ENCODE results near the gene FZR1. TPM values are rescaled to one million over a fixed set of nuclear protein-coding genes. Genes with fewer than 3 reads are reported as not detected.

Gene FZR1
- total RNA-seq, 2 experiments from 2014 or later: 61.2 to 65.3 TPM

DNA sequence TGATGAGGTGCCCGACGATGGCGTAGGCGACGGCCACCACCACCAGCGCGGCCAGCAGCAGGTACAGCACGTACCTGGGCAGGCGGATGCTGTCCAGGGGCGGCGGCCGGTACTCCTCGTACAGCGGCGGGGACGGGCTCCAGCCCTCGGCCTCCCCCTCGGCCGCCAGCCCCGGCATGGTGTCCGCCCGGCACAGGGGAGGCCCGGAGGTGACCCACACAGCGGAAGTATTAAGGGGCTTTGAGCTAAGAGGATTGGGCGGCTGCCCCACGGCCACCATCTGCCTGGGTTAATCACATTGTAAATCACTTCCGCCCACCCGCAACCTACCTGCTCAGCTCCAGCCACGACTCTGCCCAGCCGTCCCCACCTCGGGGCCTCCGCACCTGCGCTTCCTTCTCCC is 22.9 kb upstream of the FZR1 start, which contains the start of gene SMIM44:
SMIM44 (minus strand) TSS at position 216 of the 403 bp plus-strand sequence; CDS start at position 178, 38 bp downstream.
- peaks cover 44% of the 10 kb centered on the region for H3K4me1 ChIP-seq (ENCODE audit: insufficient read depth, low read length, poor library complexity, severe bottlenecking)
- 0 out of 2 replicates have a peak within 1 kb of the TSS, but pooled peaks have one; percentile 92 for H3K4me2 ChIP-seq (ENCODE audit: low read length)
- no peak within 1 kb of the TSS for H2AFZ ChIP-seq (ENCODE audit: low read length)
- H3K36me3 ChIP-seq (ENCODE audit: insufficient read depth, low read length): no peaks in the 10 kb centered on the region
- H3K9me3 ChIP-seq (ENCODE audit: low read length): no peaks in the 10 kb centered on the region
- H3K79me2 ChIP-seq (ENCODE audit: insufficient read depth, low read depth, low read length): no peaks in the 10 kb centered on the region
- intact Hi-C loops (cut with micrococcal nuclease; ENCODE audit: unreplicated experiment): no loop called here
- BruUV-seq (replicated peaks): no TSS peak
- H3K9me2 ChIP-seq (ENCODE audit: insufficient read depth, low read length): no peaks in the 10 kb centered on the region
- no peak within 1 kb of the TSS for H3K4me3 ChIP-seq (ENCODE audit: low read depth, low read length, poor library complexity, severe bottlenecking)
- TF ChIP-seq EZH2phosphoT487 (IDR thresholded peaks at IDR 0.05; ENCODE audit: borderline replicate concordance, low read depth, low read length): no peak
- TF ChIP-seq, protein P1, sequence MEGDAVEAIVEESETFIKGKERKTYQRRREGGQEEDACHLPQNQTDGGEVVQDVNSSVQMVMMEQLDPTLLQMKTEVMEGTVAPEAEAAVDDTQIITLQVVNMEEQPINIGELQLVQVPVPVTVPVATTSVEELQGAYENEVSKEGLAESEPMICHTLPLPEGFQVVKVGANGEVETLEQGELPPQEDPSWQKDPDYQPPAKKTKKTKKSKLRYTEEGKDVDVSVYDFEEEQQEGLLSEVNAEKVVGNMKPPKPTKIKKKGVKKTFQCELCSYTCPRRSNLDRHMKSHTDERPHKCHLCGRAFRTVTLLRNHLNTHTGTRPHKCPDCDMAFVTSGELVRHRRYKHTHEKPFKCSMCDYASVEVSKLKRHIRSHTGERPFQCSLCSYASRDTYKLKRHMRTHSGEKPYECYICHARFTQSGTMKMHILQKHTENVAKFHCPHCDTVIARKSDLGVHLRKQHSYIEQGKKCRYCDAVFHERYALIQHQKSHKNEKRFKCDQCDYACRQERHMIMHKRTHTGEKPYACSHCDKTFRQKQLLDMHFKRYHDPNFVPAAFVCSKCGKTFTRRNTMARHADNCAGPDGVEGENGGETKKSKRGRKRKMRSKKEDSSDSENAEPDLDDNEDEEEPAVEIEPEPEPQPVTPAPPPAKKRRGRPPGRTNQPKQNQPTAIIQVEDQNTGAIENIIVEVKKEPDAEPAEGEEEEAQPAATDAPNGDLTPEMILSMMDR (conservative IDR thresholded peaks at IDR 0.05; ENCODE audit: low read length): no peak
- POLR2A ChIA-PET: no interaction called here
- no peaks in the 10 kb centered on the region for H4K20me1 ChIP-seq (ENCODE audit: insufficient read depth, low read length)
- H3K27ac ChIP-seq (ENCODE audit: low read depth, low read length, poor library complexity, severe bottlenecking): peak within 1 kb of the TSS; percentile 84
- CTCF ChIA-PET (ENCODE audit: unreplicated experiment): no interaction called here
- DNase-seq (ENCODE audit: low spot score): no peak

DNA sequence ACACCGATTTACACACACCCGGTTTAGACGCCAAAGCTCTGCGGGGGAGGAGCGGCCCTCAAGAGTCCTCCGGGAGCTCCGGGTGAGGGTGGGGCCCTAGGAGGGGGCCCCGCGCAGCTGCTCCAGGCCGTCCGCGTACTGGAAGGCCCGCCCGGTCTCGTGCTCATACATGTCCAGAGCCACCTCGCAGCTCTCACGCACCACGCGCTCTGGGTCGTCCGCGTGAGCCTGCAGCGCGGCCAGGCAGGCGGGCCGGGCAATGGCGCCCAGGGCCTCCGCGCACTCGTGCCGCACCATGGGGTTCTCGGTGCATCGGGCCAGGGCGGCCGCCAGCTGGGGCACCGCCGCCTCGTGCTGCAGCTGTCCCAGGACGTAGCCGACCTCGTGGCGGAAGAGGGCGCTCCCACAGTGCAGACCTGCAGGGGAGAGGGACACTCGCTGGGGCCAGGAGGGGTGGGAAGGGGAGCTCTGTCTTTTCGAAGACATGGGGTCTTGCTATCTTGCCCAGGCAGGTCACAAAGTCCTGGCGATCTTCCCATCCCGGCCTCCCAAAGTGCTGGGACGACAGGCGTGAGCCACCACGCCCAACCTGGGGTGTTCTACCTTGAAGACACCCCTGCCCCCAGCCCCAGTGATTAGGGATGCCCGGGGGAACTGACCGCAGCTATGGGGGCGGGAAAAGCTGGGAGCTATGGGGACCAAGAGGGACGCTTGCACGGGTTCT is 14.6 kb upstream of the FZR1 start:
- Histone ChIP-seq H2AFZ (ENCODE audit: low read length) (no peak overlapping the region), H3K4me1 (ENCODE audit: insufficient read depth, low read length, poor library complexity, severe bottlenecking) (no peaks in the 10 kb centered on the region), H3K4me2 (ENCODE audit: low read length) (no peak overlapping the region), H3K4me3 (ENCODE audit: low read depth, low read length, poor library complexity, severe bottlenecking) (no peak overlapping the region), H3K9me3 (ENCODE audit: low read length) (no peaks in the 10 kb centered on the region), H3K9me2 (ENCODE audit: insufficient read depth, low read length) (no peaks in the 10 kb centered on the region), H3K36me3 (ENCODE audit: insufficient read depth, low read length) (peaks cover 42% of the 10 kb centered on the region), H3K79me2 (ENCODE audit: insufficient read depth, low read depth, low read length) (no peaks in the 10 kb centered on the region), H4K20me1 (ENCODE audit: insufficient read depth, low read length) (no peaks in the 10 kb centered on the region), H3K27ac (ENCODE audit: low read depth, low read length, poor library complexity, severe bottlenecking) (no peak overlapping the region)
- POLR2A ChIA-PET: no interaction called here
- no peak for DNase-seq (ENCODE audit: low spot score)
- no peak for TF ChIP-seq EZH2phosphoT487 (IDR thresholded peaks at IDR 0.05; ENCODE audit: borderline replicate concordance, low read depth, low read length)
- TF ChIP-seq, protein P1 (conservative IDR thresholded peaks at IDR 0.05; ENCODE audit: low read length): no peak
- CTCF ChIA-PET (ENCODE audit: unreplicated experiment): no interaction called here
- no TSS peak for BruUV-seq (replicated peaks)
- intact Hi-C loops (cut with micrococcal nuclease; ENCODE audit: unreplicated experiment): no loop called here

DNA sequence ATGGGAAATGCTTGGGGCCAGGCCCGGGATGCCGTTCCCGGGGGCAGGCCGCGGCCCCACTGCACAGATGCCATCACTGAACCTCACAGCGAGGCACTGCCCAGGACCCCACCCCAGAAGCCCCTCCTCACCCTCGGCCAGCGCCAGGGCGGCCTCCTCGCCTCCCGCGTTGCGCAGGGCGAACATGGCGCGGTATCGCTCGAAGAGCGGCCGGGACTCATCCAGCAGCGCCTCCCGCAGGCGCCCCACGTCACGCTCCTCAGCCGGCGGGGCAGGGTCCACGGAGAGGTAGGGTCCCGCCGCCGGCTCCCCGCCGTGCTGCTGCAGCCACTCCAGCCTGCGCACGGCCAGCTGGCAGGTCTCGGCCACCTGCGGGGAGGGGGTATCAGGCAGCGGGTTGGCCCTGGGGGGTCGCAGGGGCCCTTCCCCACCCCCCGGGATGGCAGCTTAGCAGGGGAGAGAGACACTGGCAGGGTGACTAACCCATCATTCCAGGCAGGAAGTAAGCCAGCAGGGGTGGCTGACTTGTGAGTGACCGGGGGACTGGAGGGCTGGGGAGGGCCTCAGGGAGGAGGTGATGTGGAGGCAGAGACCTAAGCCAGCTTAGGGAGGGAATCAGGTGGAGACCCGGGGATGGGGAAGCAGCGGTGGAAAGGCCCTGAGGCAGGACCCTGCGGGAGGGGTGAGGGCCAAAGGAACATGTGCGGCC is 13.8 kb upstream of the FZR1 start:
- no peak overlapping the region for H2AFZ ChIP-seq (ENCODE audit: low read length)
- H3K79me2 ChIP-seq (ENCODE audit: insufficient read depth, low read depth, low read length): no peaks in the 10 kb centered on the region
- POLR2A ChIA-PET: interaction anchor here (0.8 kb wide), 1 partner anchor 13 kb away, joined by 3 read pairs; no protein-coding TSS in a partner anchor
- no peak overlapping the region for H3K4me3 ChIP-seq (ENCODE audit: low read depth, low read length, poor library complexity, severe bottlenecking)
- intact Hi-C loops (cut with micrococcal nuclease; ENCODE audit: unreplicated experiment): no loop called here
- no TSS peak for BruUV-seq (replicated peaks)
- H3K36me3 ChIP-seq (ENCODE audit: insufficient read depth, low read length): peaks cover 49% of the 10 kb centered on the region
- CTCF ChIA-PET (ENCODE audit: unreplicated experiment): no interaction called here
- H3K9me2 ChIP-seq (ENCODE audit: insufficient read depth, low read length): no peaks in the 10 kb centered on the region
- no peak overlapping the region for H3K4me2 ChIP-seq (ENCODE audit: low read length)
- H3K4me1 ChIP-seq (ENCODE audit: insufficient read depth, low read length, poor library complexity, severe bottlenecking): no peaks in the 10 kb centered on the region
- TF ChIP-seq, protein P1 (conservative IDR thresholded peaks at IDR 0.05; ENCODE audit: low read length): no peak
- TF ChIP-seq EZH2phosphoT487 (IDR thresholded peaks at IDR 0.05; ENCODE audit: borderline replicate concordance, low read depth, low read length): no peak
- no peaks in the 10 kb centered on the region for H4K20me1 ChIP-seq (ENCODE audit: insufficient read depth, low read length)
- H3K9me3 ChIP-seq (ENCODE audit: low read length): no peaks in the 10 kb centered on the region
- no peak overlapping the region for H3K27ac ChIP-seq (ENCODE audit: low read depth, low read length, poor library complexity, severe bottlenecking)
- no peak for DNase-seq (ENCODE audit: low spot score)

Data from OCI-LY7 (cell line).